Cardiac fibroblast (primary cell): ENCODE data around the gene SLC6A5.

ENCODE experiments used
- DNase-seq, 2 donors: peaks; one replicate each; pipeline versions ENCODE4 v3.0.0 to v3.0.0-alpha.2; 2010; ENCODE audit warnings: low read depth in 2 of 2
- H3K4me3 ChIP-seq, 2 donors: replicated peaks in 1 of 2; 1 replicate in 1 of 2; 2 replicates in 1 of 2; pipeline ENCODE4 v1.5.1; 2011; ENCODE audit warnings: low read depth in 2 of 2, low read length in 2 of 2, mild to moderate bottlenecking in 2 of 2, moderate library complexity in 1 of 2
- CTCF ChIP-seq: IDR thresholded peaks from one replicate; pipeline ENCODE4 v1.5.1; 2011; ENCODE audit warnings: low read depth, mild to moderate bottlenecking, low read length, inconsistent platforms

Gene SLC6A5

DNA sequence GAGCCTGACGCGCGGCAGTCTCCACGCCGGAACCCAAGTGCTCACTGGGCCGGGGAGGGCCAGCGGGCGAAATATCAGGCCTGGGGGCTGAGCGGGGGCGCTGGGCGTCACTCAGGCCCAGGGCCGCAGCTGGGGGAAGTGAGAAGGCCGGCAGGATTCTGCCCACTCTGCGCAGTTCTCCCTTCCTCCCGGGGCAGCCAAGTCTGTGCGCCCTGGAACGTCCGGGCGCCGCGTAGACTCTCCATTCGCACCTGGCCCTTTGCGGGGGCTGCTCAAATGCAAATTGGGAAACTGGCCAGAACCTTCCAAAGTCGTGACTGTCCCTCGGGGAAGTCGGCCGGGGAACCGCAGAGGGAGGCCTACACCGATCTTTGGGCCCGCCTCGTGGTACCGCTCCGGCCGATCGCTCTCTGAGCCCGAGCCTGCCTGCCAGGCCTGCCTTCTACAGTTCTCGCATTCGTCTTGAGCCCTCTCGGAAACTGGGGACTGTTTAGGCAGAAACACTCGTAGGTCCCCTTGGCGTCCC, 2.2 kb upstream of the SLC6A5 start:
- no peak for TF ChIP-seq CTCF
- DNase-seq, result no peak
- no peak overlapping the region for H3K4me3 ChIP-seq

- no peak for DNase-seq
- TF ChIP-seq CTCF, result no peak
- H3K4me3 ChIP-seq, result no peak overlapping the region
These were observed 1.5 kb upstream of the SLC6A5 start for GRCh38 chr11:20597680-20598484.

- TF ChIP-seq CTCF, result no peak
- no peak overlapping the region for H3K4me3 ChIP-seq
- no peak for DNase-seq
These were observed 916 bp upstream of the SLC6A5 start for GRCh38 chr11:20598492-20598891.

DNA sequence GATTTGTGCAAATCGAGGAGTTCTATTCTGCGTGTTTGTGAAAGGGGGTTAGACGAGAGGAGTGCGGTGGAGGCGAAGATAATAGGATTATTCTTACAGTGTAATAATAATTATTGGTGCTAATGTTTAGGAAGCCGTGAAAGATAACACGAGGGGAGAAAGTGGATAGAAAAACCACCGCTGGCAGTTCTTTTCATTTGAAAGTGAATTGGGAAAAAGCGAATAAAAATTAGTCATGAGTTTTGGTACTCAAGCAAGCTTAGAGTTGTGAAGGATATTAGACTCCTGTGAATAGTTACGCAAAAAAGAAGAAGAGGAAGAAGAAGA, 575 bp downstream of the SLC6A5 start:
- DNase-seq, result no peak
- H3K4me3 ChIP-seq, result no peak overlapping the region
- TF ChIP-seq CTCF, result no peak

GRCh38 chr11:20600551-20600950, 1.1 kb downstream of the SLC6A5 start:
- no peak for DNase-seq
- no peak overlapping the region for H3K4me3 ChIP-seq
- no peak for TF ChIP-seq CTCF

DNA sequence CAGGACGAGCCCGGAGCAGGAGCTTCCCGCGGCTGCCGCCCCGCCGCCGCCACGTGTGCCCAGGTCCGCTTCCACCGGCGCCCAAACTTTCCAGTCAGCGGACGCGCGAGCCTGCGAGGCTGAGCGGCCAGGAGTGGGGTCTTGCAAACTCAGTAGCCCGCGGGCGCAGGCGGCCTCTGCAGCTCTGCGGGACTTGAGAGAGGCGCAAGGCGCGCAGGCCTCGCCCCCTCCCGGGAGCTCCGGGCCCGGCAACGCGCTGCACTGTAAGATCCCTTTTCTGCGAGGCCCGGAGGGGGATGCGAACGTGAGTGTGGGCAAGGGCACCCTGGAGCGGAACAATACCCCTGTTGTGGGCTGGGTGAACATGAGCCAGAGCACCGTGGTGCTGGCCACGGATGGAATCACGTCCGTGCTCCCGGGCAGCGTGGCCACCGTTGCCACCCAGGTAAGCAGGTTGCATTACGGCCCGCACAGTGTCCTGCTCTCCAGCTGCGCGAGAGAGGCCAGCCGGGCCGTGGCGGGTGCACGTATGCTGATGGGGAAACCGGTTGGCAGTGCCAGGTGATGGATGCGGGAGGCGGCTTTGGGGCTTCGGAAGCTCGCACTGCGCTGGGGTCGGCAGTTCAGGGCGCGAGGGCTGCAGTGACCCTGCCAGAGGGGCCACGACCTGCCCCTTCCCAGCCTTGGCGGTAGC, 2.0 kb downstream of the SLC6A5 start:
- DNase-seq, result no peak
- H3K4me3 ChIP-seq, result no peak overlapping the region
- TF ChIP-seq CTCF, result no peak
